Tracheal epithelial cell (primary cell): ENCODE measurements around the gene IRF2BP1. TPM values are rescaled to one million over a fixed set of nuclear protein-coding genes. Genes with fewer than 3 reads are reported as not detected.

Experiments used
- total RNA-seq: library from RNA; depleted of rRNA; stranded (reverse); fragments of >200 nt; gene quantifications from 2 replicates; pipeline ENCODE4 v1.2.1, GENCODE V29; 2014

Gene IRF2BP1
- 21.7 and 26.9 TPM in 2 replicates for total RNA-seq

GRCh38 chr19:45885556-45886426 lies at the start of gene IRF2BP1:
Gene IRF2BP1 (minus strand): TSS chr19:45886141. CDS start chr19:45885774, 367 bp downstream.

GRCh38 chr19:45913874-45914830 lies 28.2 kb upstream of the IRF2BP1 start, which contains the start of gene NANOS2:
Gene NANOS2 (minus strand): TSS chr19:45914778. CDS start chr19:45914693, 85 bp downstream.

GRCh38 chr19:45901912-45902650 lies 16.1 kb upstream of the IRF2BP1 start, which contains the start of gene MYPOP:
Gene MYPOP (minus strand): TSS chr19:45902613. CDS start chr19:45901773, 840 bp downstream.

GRCh38 chr19:45863840-45864628 lies 21.9 kb downstream of the IRF2BP1 start, which contains the start of gene FOXA3:
Gene FOXA3 (plus strand): TSS chr19:45864326. CDS start chr19:45864457, 131 bp downstream.

GRCh38 chr19:45862564-45863334 lies 23.2 kb downstream of the IRF2BP1 start, which contains the start of gene SYMPK:
Gene SYMPK (minus strand): TSS chr19:45863147. CDS start chr19:45854495, 8,652 bp downstream.

Other genes starting within 250 kb of the IRF2BP1 start
- 84.8 and 113 TPM in 2 replicates for gene EML2, start 246.7 kb downstream of the IRF2BP1 start, total RNA-seq
- gene GIPR, start 217.9 kb downstream of the IRF2BP1 start, total RNA-seq, result 0.43 and 0.96 TPM in 2 replicates
- gene SNRPD2, start 194.2 kb downstream of the IRF2BP1 start, total RNA-seq, result 284 and 297 TPM in 2 replicates
- 10.7 and 16.1 TPM in 2 replicates for gene QPCTL, start 193.5 kb downstream of the IRF2BP1 start, total RNA-seq
- gene FBXO46, start 155.2 kb downstream of the IRF2BP1 start, total RNA-seq, result 6.0 TPM in 2 replicates
- gene MEIOSIN, start 152.7 kb downstream of the IRF2BP1 start, total RNA-seq, result not detected in 2 replicates
- 4.8 and 5.8 TPM in 2 replicates for gene SIX5, start 116.9 kb downstream of the IRF2BP1 start, total RNA-seq
- gene DMPK, start 103.7 kb downstream of the IRF2BP1 start, total RNA-seq, result 5.1 and 9.6 TPM in 2 replicates
- 27.0 and 33.5 TPM in 2 replicates for gene DMWD, start 93.3 kb downstream of the IRF2BP1 start, total RNA-seq
- not detected in 2 replicates for gene RSPH6A, start 70.8 kb downstream of the IRF2BP1 start, total RNA-seq
- gene SYMPK, start 23.0 kb downstream of the IRF2BP1 start, total RNA-seq, result 23.6 and 24.5 TPM in 2 replicates
- gene FOXA3, start 21.8 kb downstream of the IRF2BP1 start, total RNA-seq, result 0.24 TPM in 1 of 2 replicates, not detected in the other
- 1.7 and 2.7 TPM in 2 replicates for gene MYPOP, start 16.5 kb upstream of the IRF2BP1 start, total RNA-seq
- not detected in 2 replicates for gene NANOS2, start 28.6 kb upstream of the IRF2BP1 start, total RNA-seq
- under 0.01 TPM in 1 of 2 replicates, not detected in the other for gene NOVA2, start 87.7 kb upstream of the IRF2BP1 start, total RNA-seq
- gene CCDC61, start 109.3 kb upstream of the IRF2BP1 start, total RNA-seq, result 5.3 and 6.2 TPM in 2 replicates
- gene PGLYRP1, start 136.9 kb upstream of the IRF2BP1 start, total RNA-seq, result not detected in 2 replicates
- not detected in 2 replicates for gene IGFL4, start 154.9 kb upstream of the IRF2BP1 start, total RNA-seq
- not detected in 2 replicates for gene IGFL3, start 238.5 kb upstream of the IRF2BP1 start, total RNA-seq